Mesothelial cell of epicardium (in vitro differentiated cells): ENCODE results near the gene PNKD. TPM values are rescaled to one million over a fixed set of nuclear protein-coding genes. Genes with fewer than 3 reads are reported as not detected.

Experiments
- DNase-seq, 2 experiments: peaks; one replicate each; pipeline ENCODE4 v3.0.0; 2021; ENCODE audit warnings: low spot score in 2 of 2; ENCODE audit not compliant: unreplicated experiment in 2 of 2
- H3K27ac Mint-ChIP-seq: 2 replicates; pipeline ENCODE4 v1.8.0; 2021; ENCODE audit warnings: mixed read lengths
- H3K27me3 Mint-ChIP-seq: 2 replicates; pipeline ENCODE4 v1.8.0; 2021; ENCODE audit warnings: low read depth, mixed read lengths
- H3K36me3 Mint-ChIP-seq: 2 replicates; pipeline ENCODE4 v1.8.0; 2021; ENCODE audit warnings: mixed read lengths
- H3K4me1 Mint-ChIP-seq: 2 replicates; pipeline ENCODE4 v1.8.0; 2021; ENCODE audit warnings: mixed read lengths
- H3K4me3 Mint-ChIP-seq: 2 replicates; pipeline ENCODE4 v1.8.0; 2021; ENCODE audit warnings: mild to moderate bottlenecking, moderate library complexity, mixed read lengths
- H3K9me3 Mint-ChIP-seq: 2 replicates; pipeline ENCODE4 v1.8.0; 2021; ENCODE audit warnings: mixed read lengths
- microRNA-seq: library from miRNA; unstranded; fragments of <30 nt; microRNA quantifications from one replicate; pipeline ENCODE4 v1.2.0, GENCODE V29; 2021; ENCODE audit warnings: inconsistent platforms, mixed read lengths
- total RNA-seq: library from RNA; stranded (reverse); gene quantifications from 3 replicates; pipeline ENCODE4 v1.2.1, GENCODE V29; 2021
- TF ChIP-seq, protein P1 (sequence below): fragments of 200-600 bp; sonication (generic); IDR thresholded peaks from one replicate; pipeline ENCODE4 v1.5.0; 2021; ENCODE audit warnings: antibody characterized with exemption; ENCODE audit not compliant: unreplicated experiment

The PNKD gene
- total RNA-seq, 1 donor from 2014 or later: 63.2 TPM

- DNase-seq: no peak
- Mint-ChIP-seq H3K4me1 (peaks cover 20% of the 10 kb centered on the region), H3K36me3 (no peaks in the 10 kb centered on the region), H3K27ac (no peak overlapping the region), H3K4me3 (no peak overlapping the region), H3K27me3 (no peaks in the 10 kb centered on the region), H3K9me3 (no peaks in the 10 kb centered on the region)
- TF ChIP-seq, protein P1, sequence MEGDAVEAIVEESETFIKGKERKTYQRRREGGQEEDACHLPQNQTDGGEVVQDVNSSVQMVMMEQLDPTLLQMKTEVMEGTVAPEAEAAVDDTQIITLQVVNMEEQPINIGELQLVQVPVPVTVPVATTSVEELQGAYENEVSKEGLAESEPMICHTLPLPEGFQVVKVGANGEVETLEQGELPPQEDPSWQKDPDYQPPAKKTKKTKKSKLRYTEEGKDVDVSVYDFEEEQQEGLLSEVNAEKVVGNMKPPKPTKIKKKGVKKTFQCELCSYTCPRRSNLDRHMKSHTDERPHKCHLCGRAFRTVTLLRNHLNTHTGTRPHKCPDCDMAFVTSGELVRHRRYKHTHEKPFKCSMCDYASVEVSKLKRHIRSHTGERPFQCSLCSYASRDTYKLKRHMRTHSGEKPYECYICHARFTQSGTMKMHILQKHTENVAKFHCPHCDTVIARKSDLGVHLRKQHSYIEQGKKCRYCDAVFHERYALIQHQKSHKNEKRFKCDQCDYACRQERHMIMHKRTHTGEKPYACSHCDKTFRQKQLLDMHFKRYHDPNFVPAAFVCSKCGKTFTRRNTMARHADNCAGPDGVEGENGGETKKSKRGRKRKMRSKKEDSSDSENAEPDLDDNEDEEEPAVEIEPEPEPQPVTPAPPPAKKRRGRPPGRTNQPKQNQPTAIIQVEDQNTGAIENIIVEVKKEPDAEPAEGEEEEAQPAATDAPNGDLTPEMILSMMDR: no peak
Measured at GRCh38 chr2:218395090-218395444, 124.7 kb downstream of the PNKD start.

- Mint-ChIP-seq H3K27me3 (no peaks in the 10 kb centered on the region), H3K4me3 (peak overlapping the region; percentile 64), H3K9me3 (no peaks in the 10 kb centered on the region), H3K27ac (peak overlapping the region; percentile 90), H3K36me3 (no peaks in the 10 kb centered on the region), H3K4me1 (peaks cover 20% of the 10 kb centered on the region)
- DNase-seq: no peak
- TF ChIP-seq, protein P1: no peak
Measured at GRCh38 chr2:218395456-218395825, 125.1 kb downstream of the PNKD start.

GRCh38 chr2:218395826-218396687, 125.7 kb downstream of the PNKD start:
- TF ChIP-seq, protein P1: peak; percentile 96
- peak; percentile 94 to 97 for DNase-seq
- no peaks in the 10 kb centered on the region for H3K9me3 Mint-ChIP-seq

More at GRCh38 chr2:218395826-218396687, 125.7 kb downstream of the PNKD start:
- no peaks in the 10 kb centered on the region for H3K36me3 Mint-ChIP-seq
- no peaks in the 10 kb centered on the region for H3K27me3 Mint-ChIP-seq
- H3K27ac Mint-ChIP-seq: peak overlapping the region; percentile 96
- H3K4me3 Mint-ChIP-seq: peak overlapping the region; percentile 88
- H3K4me1 Mint-ChIP-seq: peaks cover 20% of the 10 kb centered on the region

Small RNA genes lying within 50 kb of the gene (microRNA-seq; reads per million reads assigned to microRNA genes)
- 4.4 reads per million, percentile 15 among the genes with 10 or more reads in this experiment for gene MIR6513
- 2.1 reads per million for gene MIR6810

Other genes with a start within 250 kb of the PNKD start
- gene RUFY4, start 201.3 kb upstream of the PNKD start, total RNA-seq: not detected in 3 replicates
- 0.31 to 0.83 TPM (median 0.32 TPM) in 3 replicates for gene CXCR2, start 144.5 kb upstream of the PNKD start, total RNA-seq
- gene CXCR1, start 103.6 kb upstream of the PNKD start, total RNA-seq: not detected in 3 replicates
- 274 to 279 TPM (median 276 TPM) in 3 replicates for gene ARPC2, start 53.3 kb upstream of the PNKD start, total RNA-seq
- 0.55 to 0.93 TPM (median 0.78 TPM) in 3 replicates for gene GPBAR1, start 9.5 kb upstream of the PNKD start, total RNA-seq
- 66.6 to 67.2 TPM (median 67.1 TPM) in 3 replicates for gene AAMP, start 382 bp upstream of the PNKD start, total RNA-seq
- 74.9 to 82.6 TPM (median 80.7 TPM) in 3 replicates for gene TMBIM1, start 22.0 kb downstream of the PNKD start, total RNA-seq
- gene CATIP, start 86.3 kb downstream of the PNKD start, total RNA-seq: 0.16 TPM in 1 of 3 replicates, not detected in the others
- 0.53 to 0.79 TPM (median 0.76 TPM) in 3 replicates for gene SLC11A1, start 111.8 kb downstream of the PNKD start, total RNA-seq
- 134 to 142 TPM (median 136 TPM) in 3 replicates for gene CTDSP1, start 129.3 kb downstream of the PNKD start, total RNA-seq
- 0.29 to 0.64 TPM (median 0.54 TPM) in 3 replicates for gene VIL1, start 148.6 kb downstream of the PNKD start, total RNA-seq